ENCODE data around the gene SMIM5.

The SMIM5 gene

GRCh38 chr17:75604034-75604695, 29.1 kb upstream of the SMIM5 start:
- DNase-seq, result no peak

GRCh38 chr17:75605790-75606189, 27.4 kb upstream of the SMIM5 start:
- no peak for DNase-seq

- no peak for DNase-seq
Observed at GRCh38 chr17:75607086-75607485, 26.1 kb upstream of the SMIM5 start.

- DNase-seq, result no peak
Observed at GRCh38 chr17:75610103-75610984, 22.9 kb upstream of the SMIM5 start.

- DNase-seq, result peak; percentile 53
Observed at GRCh38 chr17:75611851-75612429, 21.3 kb upstream of the SMIM5 start.

- DNase-seq, result no peak
Observed at GRCh38 chr17:75612906-75613626, 20.2 kb upstream of the SMIM5 start.

- no peak for DNase-seq
Observed at GRCh38 chr17:75614006-75614405, 19.2 kb upstream of the SMIM5 start.

GRCh38 chr17:75614556-75615270, 18.5 kb upstream of the SMIM5 start:
- DNase-seq, result no peak

- no peak for DNase-seq
Observed at GRCh38 chr17:75615301-75615700, 17.9 kb upstream of the SMIM5 start.

GRCh38 chr17:75616521-75617122, 16.6 kb upstream of the SMIM5 start:
- no peak for DNase-seq

- DNase-seq, result no peak
Observed at GRCh38 chr17:75617218-75617617, 16.0 kb upstream of the SMIM5 start.

GRCh38 chr17:75617675-75618074, 15.6 kb upstream of the SMIM5 start:
- no peak for DNase-seq

- peak; percentile 65 for DNase-seq
Observed at GRCh38 chr17:75619506-75620431, 13.5 kb upstream of the SMIM5 start.

GRCh38 chr17:75621489-75621888, 11.7 kb upstream of the SMIM5 start:
- DNase-seq, result no peak

- DNase-seq, result no peak
Observed at GRCh38 chr17:75622076-75622475, 11.2 kb upstream of the SMIM5 start.

- DNase-seq, result no peak
Observed at GRCh38 chr17:75622771-75623273, 10.4 kb upstream of the SMIM5 start.

GRCh38 chr17:75623386-75623785, 9.8 kb upstream of the SMIM5 start:
- DNase-seq, result no peak

GRCh38 chr17:75624021-75624420, 9.2 kb upstream of the SMIM5 start:
- no peak for DNase-seq

- DNase-seq, result no peak
Observed at GRCh38 chr17:75624714-75625345, 8.4 kb upstream of the SMIM5 start.

- no peak for DNase-seq
Observed at GRCh38 chr17:75625813-75626486, 7.3 kb upstream of the SMIM5 start.
